NCI-H226 (cell line): Measurements from ENCODE around the gene VAV3.
"Not testable (repeated sequence)": the region's sequence is repeated elsewhere in the genome, so short reads cannot be mapped to it uniquely, and the experiment has no call there.

Source experiments
- DNase-seq: peaks from one replicate; pipeline ENCODE4 v3.0.0-alpha.2; 2015

VAV3 gene

GRCh38 chr1:107670397-107671040 lies 294.5 kb downstream of the VAV3 start:
- no peak for DNase-seq

- DNase-seq: peak; percentile 72
Observed at GRCh38 chr1:107669996-107670395, 295.0 kb downstream of the VAV3 start.

- peak; percentile 53 for DNase-seq
Observed at GRCh38 chr1:107668762-107669161, 296.2 kb downstream of the VAV3 start.

- DNase-seq: no peak
Observed at GRCh38 chr1:107666493-107666892, 298.5 kb downstream of the VAV3 start.

GRCh38 chr1:107664982-107665925 lies 299.7 kb downstream of the VAV3 start:
- no peak for DNase-seq

GRCh38 chr1:107662971-107663370 lies 302.0 kb downstream of the VAV3 start:
- no peak for DNase-seq

GRCh38 chr1:107661158-107661557 lies 303.8 kb downstream of the VAV3 start:
- no peak for DNase-seq

- DNase-seq: no peak
Observed at GRCh38 chr1:107659961-107660360, 305.0 kb downstream of the VAV3 start.

- no peak for DNase-seq
Observed at GRCh38 chr1:107657356-107657755, 307.6 kb downstream of the VAV3 start.

GRCh38 chr1:107653765-107654164 lies 311.2 kb downstream of the VAV3 start:
- no peak for DNase-seq

GRCh38 chr1:107653005-107653404 lies 312.0 kb downstream of the VAV3 start:
- no peak for DNase-seq

GRCh38 chr1:107650825-107651224 lies 314.2 kb downstream of the VAV3 start:
- not testable (repeated sequence) for DNase-seq

- no peak for DNase-seq
Observed at GRCh38 chr1:107649023-107649422, 316.0 kb downstream of the VAV3 start.

- peak; percentile 84 for DNase-seq
Observed at GRCh38 chr1:107648071-107648470, 316.9 kb downstream of the VAV3 start.

GRCh38 chr1:107647012-107647411 lies 318.0 kb downstream of the VAV3 start:
- no peak for DNase-seq

- no peak for DNase-seq
Observed at GRCh38 chr1:107643766-107644165, 321.2 kb downstream of the VAV3 start.

- no peak for DNase-seq
Observed at GRCh38 chr1:107640207-107640606, 324.8 kb downstream of the VAV3 start.

- DNase-seq: no peak
Observed at GRCh38 chr1:107637101-107637500, 327.9 kb downstream of the VAV3 start.

- DNase-seq: no peak
Observed at GRCh38 chr1:107633596-107633995, 331.4 kb downstream of the VAV3 start.

- no peak for DNase-seq
Observed at GRCh38 chr1:107626073-107626796, 338.7 kb downstream of the VAV3 start.

- DNase-seq: no peak
Observed at GRCh38 chr1:107625405-107626029, 339.5 kb downstream of the VAV3 start.

- DNase-seq: no peak
Observed at GRCh38 chr1:107623431-107623830, 341.5 kb downstream of the VAV3 start.

GRCh38 chr1:107622966-107623365 lies 342.0 kb downstream of the VAV3 start:
- no peak for DNase-seq
